T-helper 1 cell treated with Interleukin-12 subunit alpha and Interleukin-12 subunit beta and Interleukin-4 antibody, amounts not matched to agents 30 μg/mL and 1 μg/mL, for 36 hours (primary cell): ENCODE data around the gene GOLGA5.

Source experiments
- H3K27ac Mint-ChIP-seq: one replicate; pipeline ENCODE4 v1.8.0; 2021; ENCODE audit warnings: mild to moderate bottlenecking, mixed read lengths
- H3K27me3 Mint-ChIP-seq: one replicate; pipeline ENCODE4 v1.8.0; 2021; ENCODE audit warnings: low read depth, mixed read lengths
- H3K36me3 Mint-ChIP-seq: one replicate; pipeline ENCODE4 v1.8.0; 2021; ENCODE audit warnings: low read depth, mixed read lengths
- H3K4me1 Mint-ChIP-seq: one replicate; pipeline ENCODE4 v1.8.0; 2021; ENCODE audit warnings: low read depth, mixed read lengths
- H3K4me3 Mint-ChIP-seq: one replicate; pipeline ENCODE4 v1.8.0; 2021; ENCODE audit warnings: mild to moderate bottlenecking, moderate library complexity, mixed read lengths
- H3K9me3 Mint-ChIP-seq: one replicate; pipeline ENCODE4 v1.8.0; 2021; ENCODE audit warnings: mixed read lengths

The GOLGA5 gene

GRCh38 chr14:92866181-92866752 is 72.2 kb downstream of the GOLGA5 start:
- H3K27ac Mint-ChIP-seq = no peak overlapping the region
- no peaks in the 10 kb centered on the region for H3K27me3 Mint-ChIP-seq
- H3K4me3 Mint-ChIP-seq = no peak overlapping the region
- no peaks in the 10 kb centered on the region for H3K36me3 Mint-ChIP-seq
- peaks cover 5% of the 10 kb centered on the region for H3K4me1 Mint-ChIP-seq
- no peaks in the 10 kb centered on the region for H3K9me3 Mint-ChIP-seq

- H3K4me3 Mint-ChIP-seq = no peak overlapping the region
- no peaks in the 10 kb centered on the region for H3K36me3 Mint-ChIP-seq
- no peaks in the 10 kb centered on the region for H3K9me3 Mint-ChIP-seq
- no peaks in the 10 kb centered on the region for H3K27me3 Mint-ChIP-seq
- no peak overlapping the region for H3K27ac Mint-ChIP-seq
- H3K4me1 Mint-ChIP-seq = peaks cover 5% of the 10 kb centered on the region
Observed at GRCh38 chr14:92866901-92867865, 73.1 kb downstream of the GOLGA5 start.

GRCh38 chr14:92874962-92875661 is 81.0 kb downstream of the GOLGA5 start:
- Mint-ChIP-seq H3K9me3 (no peaks in the 10 kb centered on the region), H3K4me1 (no peaks in the 10 kb centered on the region), H3K27me3 (peaks cover 12% of the 10 kb centered on the region), H3K27ac (no peak overlapping the region), H3K4me3 (no peak overlapping the region), H3K36me3 (no peaks in the 10 kb centered on the region)

GRCh38 chr14:92877757-92878431 is 83.8 kb downstream of the GOLGA5 start:
- Mint-ChIP-seq H3K27ac (no peak overlapping the region), H3K36me3 (no peaks in the 10 kb centered on the region), H3K27me3 (peaks cover 21% of the 10 kb centered on the region), H3K4me3 (no peak overlapping the region), H3K4me1 (no peaks in the 10 kb centered on the region), H3K9me3 (no peaks in the 10 kb centered on the region)

GRCh38 chr14:92880351-92880750 is 86.2 kb downstream of the GOLGA5 start:
- no peak overlapping the region for H3K27ac Mint-ChIP-seq
- no peaks in the 10 kb centered on the region for H3K9me3 Mint-ChIP-seq
- no peaks in the 10 kb centered on the region for H3K4me1 Mint-ChIP-seq
- peaks cover 21% of the 10 kb centered on the region for H3K27me3 Mint-ChIP-seq
- no peaks in the 10 kb centered on the region for H3K36me3 Mint-ChIP-seq
- no peak overlapping the region for H3K4me3 Mint-ChIP-seq

GRCh38 chr14:92880851-92881250 is 86.7 kb downstream of the GOLGA5 start:
- Mint-ChIP-seq H3K36me3 (no peaks in the 10 kb centered on the region), H3K27me3 (peaks cover 21% of the 10 kb centered on the region), H3K4me3 (no peak overlapping the region), H3K4me1 (no peaks in the 10 kb centered on the region), H3K9me3 (no peaks in the 10 kb centered on the region), H3K27ac (no peak overlapping the region)

- H3K27me3 Mint-ChIP-seq = peaks cover 14% of the 10 kb centered on the region
- no peaks in the 10 kb centered on the region for H3K9me3 Mint-ChIP-seq
- no peak overlapping the region for H3K4me3 Mint-ChIP-seq
- no peak overlapping the region for H3K27ac Mint-ChIP-seq
- no peaks in the 10 kb centered on the region for H3K36me3 Mint-ChIP-seq
- H3K4me1 Mint-ChIP-seq = no peaks in the 10 kb centered on the region
Observed at GRCh38 chr14:92883066-92883465, 89.0 kb downstream of the GOLGA5 start.

- peaks cover 2% of the 10 kb centered on the region for H3K9me3 Mint-ChIP-seq
- H3K27me3 Mint-ChIP-seq = peaks cover 14% of the 10 kb centered on the region
- H3K36me3 Mint-ChIP-seq = no peaks in the 10 kb centered on the region
Observed at GRCh38 chr14:92884410-92884809, 90.3 kb downstream of the GOLGA5 start.

GRCh38 chr14:92885279-92886061 is 91.4 kb downstream of the GOLGA5 start:
- peaks cover 4% of the 10 kb centered on the region for H3K9me3 Mint-ChIP-seq
- H3K27me3 Mint-ChIP-seq = peaks cover 14% of the 10 kb centered on the region
- no peak overlapping the region for H3K27ac Mint-ChIP-seq
- H3K4me3 Mint-ChIP-seq = no peak overlapping the region
- H3K4me1 Mint-ChIP-seq = no peaks in the 10 kb centered on the region
- H3K36me3 Mint-ChIP-seq = no peaks in the 10 kb centered on the region

More at GRCh38 chr14:92884410-92884809, 90.3 kb downstream of the GOLGA5 start:
- Mint-ChIP-seq H3K27ac (no peak overlapping the region), H3K4me3 (no peak overlapping the region), H3K4me1 (no peaks in the 10 kb centered on the region)

GRCh38 chr14:92886337-92886736 is 92.2 kb downstream of the GOLGA5 start:
- H3K27me3 Mint-ChIP-seq = peaks cover 9% of the 10 kb centered on the region
- no peaks in the 10 kb centered on the region for H3K4me1 Mint-ChIP-seq
- no peak overlapping the region for H3K27ac Mint-ChIP-seq
- no peaks in the 10 kb centered on the region for H3K36me3 Mint-ChIP-seq
- peaks cover 4% of the 10 kb centered on the region for H3K9me3 Mint-ChIP-seq
- no peak overlapping the region for H3K4me3 Mint-ChIP-seq

- Mint-ChIP-seq H3K27me3 (peaks cover 5% of the 10 kb centered on the region), H3K36me3 (no peaks in the 10 kb centered on the region), H3K27ac (no peak overlapping the region), H3K4me3 (no peak overlapping the region), H3K9me3 (peaks cover 4% of the 10 kb centered on the region), H3K4me1 (no peaks in the 10 kb centered on the region)
Observed at GRCh38 chr14:92887157-92887556, 93.1 kb downstream of the GOLGA5 start.

GRCh38 chr14:92888896-92889295 is 94.8 kb downstream of the GOLGA5 start:
- peaks cover 5% of the 10 kb centered on the region for H3K27me3 Mint-ChIP-seq
- H3K4me1 Mint-ChIP-seq = no peaks in the 10 kb centered on the region
- H3K9me3 Mint-ChIP-seq = peaks cover 18% of the 10 kb centered on the region
- no peak overlapping the region for H3K4me3 Mint-ChIP-seq
- no peaks in the 10 kb centered on the region for H3K36me3 Mint-ChIP-seq
- no peak overlapping the region for H3K27ac Mint-ChIP-seq
